GM18499 (cell line): ENCODE results near the gene MAP3K7.
A peak's percentile ranks its signal among the peaks of the same experiment; 100 is the strongest.
"Not testable (repeated sequence)": the region's sequence is repeated elsewhere in the genome, so short reads cannot be mapped to it uniquely, and the experiment has no call there.

Experiments
- ATAC-seq: cut with Tn5 transposase; IDR thresholded peaks from one replicate; pipeline ENCODE4 v1.9.1; 2021; ENCODE audit warnings: moderate number of reproducible peaks; ENCODE audit not compliant: insufficient read depth, unreplicated experiment

The MAP3K7 gene

DNA sequence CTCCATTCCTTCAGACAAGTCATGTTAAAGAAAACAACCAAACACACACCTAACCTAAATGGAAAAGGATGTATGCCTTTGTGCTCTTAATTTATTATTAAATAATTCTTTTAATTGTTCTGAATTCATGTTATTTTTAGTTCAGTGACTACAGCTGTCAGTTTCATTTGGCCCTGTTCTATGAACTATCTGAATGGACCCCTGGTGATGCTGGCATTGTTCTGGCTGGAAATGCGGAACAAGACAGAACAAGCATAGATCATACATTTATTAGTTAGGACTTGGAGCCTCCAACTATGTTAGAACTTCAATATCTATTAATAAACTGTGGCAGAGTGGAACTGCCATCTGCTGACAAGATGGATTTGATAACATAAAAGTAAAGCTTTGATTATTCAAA, 5.7 kb downstream of the MAP3K7 start:
- no peak for ATAC-seq

DNA sequence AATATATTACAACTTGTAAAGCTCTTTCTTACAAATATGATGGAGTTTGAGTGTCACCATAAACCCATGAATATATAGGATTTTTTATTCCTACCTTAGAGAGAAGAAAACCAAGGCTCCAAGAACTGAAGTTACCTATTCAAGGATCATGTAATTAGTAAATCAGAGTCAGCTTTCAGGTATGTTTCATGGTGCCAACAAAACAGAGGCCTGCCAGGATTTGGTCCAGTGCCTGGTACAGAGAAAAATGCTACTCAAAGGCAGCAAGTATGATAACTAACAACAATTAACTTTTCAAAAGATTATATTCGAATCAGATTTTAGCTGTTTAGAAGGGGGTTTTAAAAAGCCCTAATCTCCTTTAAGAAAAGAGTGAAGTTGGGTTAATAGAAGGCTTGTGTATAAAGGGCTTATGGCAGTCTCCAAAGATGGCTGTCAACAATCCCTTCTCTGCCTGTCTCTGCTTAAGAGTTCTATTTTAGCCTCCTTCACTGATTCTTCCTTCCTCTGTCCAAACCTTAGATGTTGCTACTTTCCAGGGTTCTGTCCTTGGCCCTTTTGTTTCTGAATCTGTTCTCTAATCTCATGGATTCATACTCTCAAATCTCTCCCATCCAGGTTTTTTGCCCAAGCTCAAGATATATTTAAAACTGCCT, 7.8 kb downstream of the MAP3K7 start:
- no peak for ATAC-seq

DNA sequence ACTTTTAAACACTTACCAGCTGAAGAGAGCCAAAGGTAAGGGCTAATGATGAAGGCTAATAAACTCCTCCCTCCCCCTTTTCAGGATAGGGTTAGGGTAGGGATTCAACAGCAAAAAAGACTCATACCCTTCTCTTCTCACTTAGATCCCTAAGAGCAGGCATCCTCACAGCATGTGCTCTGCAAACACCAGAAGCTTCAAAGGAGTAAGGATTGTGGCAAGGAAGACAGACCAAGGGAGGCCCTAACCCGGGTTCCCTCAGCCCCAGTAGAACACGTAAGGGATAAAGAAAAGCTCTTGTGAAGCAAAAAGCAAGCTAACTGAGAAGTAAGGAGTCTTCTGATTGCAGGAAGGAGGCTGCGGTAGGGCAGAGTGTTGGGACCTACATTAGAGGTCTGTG, 11.6 kb downstream of the MAP3K7 start:
- ATAC-seq, result no peak

DNA sequence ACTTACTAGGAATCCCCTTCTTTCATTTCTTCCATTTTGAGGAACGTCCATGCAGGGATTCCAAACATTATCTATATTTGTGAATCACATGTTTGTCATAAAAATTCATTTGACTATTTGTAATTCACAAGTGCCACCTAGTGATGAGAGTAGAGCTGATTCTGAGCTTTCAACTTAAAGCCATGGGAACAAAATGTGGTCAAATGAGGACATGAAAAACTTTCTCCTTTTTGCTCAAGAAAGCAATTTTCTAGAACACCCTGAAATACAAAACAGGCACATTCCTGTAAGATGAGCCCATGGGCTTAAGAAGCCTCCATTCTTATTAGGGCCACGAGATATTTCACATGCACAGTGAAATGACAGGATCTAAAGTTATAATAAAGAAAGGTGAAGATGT, 12.3 kb downstream of the MAP3K7 start:
- no peak for ATAC-seq

DNA sequence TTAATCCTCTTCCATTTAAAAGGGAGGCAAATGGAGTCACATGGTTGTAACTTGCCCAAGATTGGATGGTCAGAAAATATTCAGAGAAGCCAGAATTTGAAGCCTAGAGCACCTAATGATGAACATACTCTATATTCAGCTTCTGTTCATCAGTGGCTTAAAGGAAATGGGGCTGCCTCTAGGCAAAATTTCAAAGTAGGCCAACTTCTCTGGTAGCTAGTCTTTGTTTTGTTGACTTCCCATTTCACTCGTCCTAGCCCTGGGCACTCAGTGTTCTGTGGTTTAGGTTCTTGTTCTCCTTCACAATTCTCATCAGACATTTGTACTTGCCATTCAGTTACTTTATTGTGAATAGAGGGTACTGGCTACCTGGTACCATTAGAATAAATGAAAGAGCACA, 13.2 kb downstream of the MAP3K7 start:
- ATAC-seq, result no peak

DNA sequence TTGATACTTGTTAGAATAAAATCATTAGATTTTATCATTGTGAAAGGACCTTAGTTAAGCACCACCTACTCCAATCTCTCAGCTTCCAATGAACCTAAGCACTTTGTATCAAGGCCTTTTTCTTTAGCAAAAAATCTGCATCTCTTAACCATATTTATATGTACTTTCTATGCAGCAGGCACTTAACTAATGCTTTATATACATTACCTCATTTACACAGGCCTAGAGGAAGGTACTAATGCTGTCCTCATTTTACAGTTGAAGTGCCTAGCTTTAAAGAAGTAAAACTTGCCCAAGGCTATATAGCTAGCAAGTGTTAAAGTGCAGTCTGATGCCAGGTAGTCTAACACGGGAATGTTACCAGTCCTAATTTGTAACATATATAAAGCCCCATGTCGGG, 14.0 kb downstream of the MAP3K7 start:
- ATAC-seq, result no peak

DNA sequence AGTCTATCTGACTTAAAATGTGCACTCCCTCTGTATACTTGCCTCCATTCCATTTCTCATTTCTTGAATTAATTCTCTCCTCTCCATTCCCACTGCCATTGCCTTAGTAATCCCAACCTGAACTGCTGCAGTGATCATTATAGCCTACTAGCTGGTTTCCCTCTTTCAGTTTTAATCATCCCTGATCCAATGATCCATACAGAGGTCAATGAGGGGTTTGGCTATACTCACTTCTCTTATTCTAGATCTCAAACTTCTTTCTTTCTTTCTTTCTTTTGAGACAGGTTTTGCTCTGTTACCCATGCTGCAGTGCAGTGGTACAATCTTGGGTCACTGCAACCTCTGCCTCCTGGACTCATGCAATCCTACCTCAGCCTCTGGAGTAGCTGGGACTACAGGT, 17.6 kb downstream of the MAP3K7 start:
- ATAC-seq, result no peak

DNA sequence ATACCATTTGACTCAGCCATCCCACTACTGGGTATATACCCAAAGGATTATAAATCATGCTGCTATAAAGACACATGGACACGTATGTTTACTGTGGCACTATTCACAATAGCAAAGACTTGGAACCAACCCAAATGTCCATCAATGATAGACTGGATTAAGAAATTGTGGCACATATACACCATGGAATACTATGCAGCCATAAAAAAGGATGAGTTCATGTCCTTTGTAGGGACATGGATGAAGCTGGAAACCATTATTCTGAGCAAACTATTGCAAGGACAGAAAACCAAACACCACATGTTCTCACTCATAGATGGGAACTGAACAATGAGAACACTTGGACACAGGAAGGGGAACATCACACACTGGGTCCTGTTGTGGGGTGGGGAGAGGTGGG, 19.2 kb downstream of the MAP3K7 start:
- not testable (repeated sequence) for ATAC-seq

DNA sequence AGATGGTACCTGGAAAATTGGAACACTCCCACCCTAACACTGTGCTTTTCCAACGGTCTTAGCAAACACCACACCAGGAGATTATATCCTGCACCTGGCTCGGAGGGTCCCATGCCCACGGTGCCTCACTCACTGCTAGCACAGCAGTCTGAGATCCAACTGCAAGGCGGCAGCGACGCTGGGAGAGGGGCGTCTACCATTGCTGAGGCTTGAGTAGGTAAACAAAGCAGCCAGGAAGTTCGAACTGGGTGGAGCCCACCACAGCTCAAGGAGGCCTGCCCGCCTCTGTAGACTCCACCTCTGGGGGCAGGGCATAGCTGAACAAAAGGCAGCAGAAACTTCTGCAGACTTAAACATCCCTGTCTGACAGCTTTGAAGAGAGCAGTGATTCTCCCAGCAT, 24.5 kb downstream of the MAP3K7 start:
- not testable (repeated sequence) for ATAC-seq

DNA sequence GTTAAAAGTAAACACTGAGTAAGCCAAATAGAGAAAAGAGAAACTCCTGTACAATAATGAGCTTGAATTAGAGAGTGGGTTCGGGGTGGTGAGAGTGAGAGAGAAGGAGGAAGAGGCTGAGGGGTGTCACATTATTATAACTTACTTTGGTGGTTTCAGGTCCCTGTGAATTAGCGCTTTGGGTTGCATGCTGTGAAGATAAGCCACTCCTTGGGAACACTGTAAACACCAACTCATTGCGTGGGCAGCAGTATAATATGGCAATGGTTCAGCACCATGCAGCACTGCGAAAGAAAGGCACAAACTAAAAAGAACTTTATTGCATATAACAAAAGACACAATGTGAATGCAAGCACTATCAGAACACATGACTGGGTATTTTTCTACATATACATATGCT, 26.9 kb downstream of the MAP3K7 start:
- ATAC-seq, result no peak

DNA sequence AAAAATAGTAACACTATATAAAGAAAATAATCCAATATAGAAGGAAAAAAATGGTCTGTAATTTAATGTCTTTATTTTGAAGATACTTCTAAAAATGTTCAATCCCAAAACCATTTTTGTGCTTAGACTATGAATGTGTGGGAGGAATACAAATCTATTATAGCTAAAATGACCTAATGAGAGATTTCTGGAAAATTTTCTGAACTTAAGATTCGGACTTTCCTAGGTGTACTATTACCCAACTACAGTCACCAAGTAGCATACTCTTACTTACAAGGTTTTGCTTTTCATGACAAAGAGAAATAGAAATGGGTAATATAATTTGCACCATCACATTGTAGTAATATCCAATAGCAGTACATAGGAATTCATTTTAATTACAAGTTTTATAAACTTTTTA, 29.9 kb downstream of the MAP3K7 start:
- no peak for ATAC-seq

DNA sequence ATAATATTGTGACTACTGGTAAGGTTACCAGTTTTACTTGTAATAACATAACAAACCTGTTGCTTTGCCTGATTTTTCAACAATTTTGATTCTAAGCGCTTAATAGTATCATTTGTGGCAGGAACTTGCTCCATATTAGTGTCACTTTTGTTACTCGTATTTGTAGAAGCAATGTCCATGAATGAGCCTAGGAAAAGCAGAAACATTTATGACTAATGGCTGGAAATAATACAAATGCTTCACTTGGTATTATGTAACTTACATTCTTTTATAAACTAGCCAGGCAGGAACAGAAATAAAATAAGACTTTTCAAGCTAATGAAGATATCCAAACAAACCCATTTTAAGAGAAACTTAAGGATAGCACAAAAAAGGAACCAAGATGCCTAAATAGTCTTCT, 38.9 kb downstream of the MAP3K7 start:
- no peak for ATAC-seq

DNA sequence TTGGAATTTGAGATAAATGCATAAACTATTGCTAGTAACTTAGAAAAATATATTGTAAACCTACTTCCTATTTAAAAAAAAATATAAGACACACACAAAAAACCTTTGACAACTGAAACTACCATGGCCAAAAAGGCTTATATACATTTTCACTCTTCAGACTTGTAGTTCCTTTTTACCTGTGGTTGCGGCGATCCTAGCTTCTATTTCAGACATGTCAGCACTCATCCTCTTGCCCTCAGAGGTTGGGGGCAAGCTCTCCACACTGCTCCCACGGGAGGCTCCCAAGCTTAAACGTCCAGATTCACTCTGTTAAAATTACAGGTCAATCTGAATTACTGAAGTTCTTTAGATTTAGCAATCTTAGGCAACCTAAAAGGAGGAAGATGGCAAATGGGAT, 39.8 kb downstream of the MAP3K7 start:
- ATAC-seq, result no peak

DNA sequence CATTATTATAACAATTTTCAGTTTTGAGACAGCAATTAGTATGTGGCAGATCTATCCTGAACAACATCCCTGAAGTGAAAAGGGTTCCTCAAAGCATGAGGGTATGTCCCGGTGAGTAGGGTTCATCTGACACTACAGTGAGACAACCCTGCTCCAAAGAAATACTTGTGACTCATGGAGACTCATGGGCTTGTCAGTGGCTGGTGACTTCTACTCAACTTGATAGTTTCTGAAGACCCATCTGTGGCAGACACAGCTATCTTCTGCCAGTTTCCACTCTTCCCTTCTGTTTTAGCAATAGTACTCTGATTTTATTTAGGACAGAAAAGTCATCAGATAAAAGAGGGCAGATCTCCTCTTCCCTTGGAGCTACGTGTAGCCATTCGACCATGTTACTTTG, 41.4 kb downstream of the MAP3K7 start:
- ATAC-seq, result no peak

DNA sequence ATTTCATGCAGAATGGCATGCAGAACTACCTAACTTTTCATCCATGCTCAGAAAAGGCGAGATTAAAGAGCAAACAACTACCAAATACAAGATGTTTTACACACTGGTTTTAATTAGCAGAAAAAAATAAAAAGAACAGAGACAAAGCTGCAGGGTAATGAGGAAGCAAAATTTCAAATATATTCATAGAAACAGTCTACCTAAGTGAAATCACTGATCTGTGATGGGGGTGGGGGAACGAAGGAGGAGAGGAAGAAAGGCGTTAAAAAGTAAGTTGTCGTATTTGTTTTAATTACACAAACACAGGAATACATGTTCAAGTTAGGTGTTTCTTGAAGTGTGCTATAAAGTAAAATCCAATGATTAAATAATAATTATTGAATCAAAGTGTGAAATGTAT, 42.1 kb downstream of the MAP3K7 start:
- no peak for ATAC-seq

DNA sequence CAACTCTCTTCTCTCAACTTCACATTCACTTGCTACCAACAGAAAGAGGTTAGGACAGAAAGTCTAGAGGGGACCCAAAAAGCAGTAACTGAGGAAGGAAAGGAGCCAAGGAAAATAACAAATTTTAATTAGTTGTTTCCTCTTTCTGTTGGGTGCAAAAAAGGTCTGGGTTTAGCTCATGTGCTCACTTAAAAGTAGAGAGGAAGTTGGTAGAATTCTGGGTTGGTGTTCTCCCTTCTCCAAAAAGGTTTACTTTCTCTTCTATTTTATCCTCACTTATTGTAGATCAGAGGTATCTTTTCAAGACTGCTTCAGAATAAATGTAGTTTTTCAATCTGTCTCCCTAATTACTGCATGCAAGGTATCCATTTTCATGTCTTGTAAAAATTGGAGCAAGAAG, 42.8 kb downstream of the MAP3K7 start:
- ATAC-seq, result no peak

DNA sequence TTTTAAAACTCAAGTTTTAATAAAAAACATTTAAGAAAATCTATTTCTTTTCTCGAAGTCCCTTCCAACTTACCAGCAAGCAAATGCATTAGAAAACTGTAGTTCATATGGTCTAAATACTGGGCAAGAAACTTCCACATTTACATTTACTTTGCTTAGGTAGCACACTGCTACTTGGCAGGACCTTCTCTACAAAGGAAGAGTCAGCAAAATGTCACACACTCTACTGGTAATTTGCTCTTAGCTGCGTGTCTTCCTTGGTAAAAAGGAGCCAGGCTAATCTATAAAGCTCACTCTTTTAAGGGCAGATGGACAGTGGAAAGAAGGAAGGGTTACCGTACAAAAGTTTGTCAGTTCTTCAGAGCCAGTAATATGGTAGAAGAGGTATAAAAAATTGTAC, 45.7 kb downstream of the MAP3K7 start:
- no peak for ATAC-seq

DNA sequence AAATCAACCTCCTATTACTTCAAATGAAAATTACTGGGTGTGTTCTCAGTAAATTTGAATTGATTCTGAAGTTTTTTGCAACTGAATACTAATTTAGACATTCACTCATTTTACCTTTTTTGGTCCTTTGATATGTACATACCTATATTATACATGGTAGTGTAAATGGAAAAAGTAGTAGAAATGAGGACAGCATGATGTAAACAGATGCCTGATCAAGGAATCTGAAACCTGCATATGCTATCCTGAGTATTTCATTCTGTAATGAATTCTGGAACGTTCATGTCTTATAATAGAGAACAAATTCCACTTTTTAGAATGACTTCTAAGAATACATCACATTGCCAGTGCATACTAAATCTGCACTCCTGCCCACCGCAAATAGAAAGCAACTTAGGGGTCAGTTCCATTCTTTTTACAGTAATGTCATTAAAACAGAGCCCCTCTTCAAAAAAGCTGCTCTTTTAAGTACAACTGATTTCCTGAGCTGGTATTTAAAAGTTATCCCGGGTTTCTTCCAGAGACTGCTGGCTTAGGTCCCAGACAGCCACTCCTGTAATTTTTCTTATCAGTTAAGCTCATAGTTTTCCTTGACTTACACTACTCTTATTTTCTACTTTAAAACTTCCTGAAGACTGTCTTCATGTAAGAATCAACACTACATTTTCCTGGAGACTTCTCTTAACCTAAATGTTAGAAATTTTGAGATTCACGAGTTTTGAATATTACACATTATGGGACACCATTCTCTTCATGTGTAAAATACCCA, 48.4 kb downstream of the MAP3K7 start:
- no peak for ATAC-seq

DNA sequence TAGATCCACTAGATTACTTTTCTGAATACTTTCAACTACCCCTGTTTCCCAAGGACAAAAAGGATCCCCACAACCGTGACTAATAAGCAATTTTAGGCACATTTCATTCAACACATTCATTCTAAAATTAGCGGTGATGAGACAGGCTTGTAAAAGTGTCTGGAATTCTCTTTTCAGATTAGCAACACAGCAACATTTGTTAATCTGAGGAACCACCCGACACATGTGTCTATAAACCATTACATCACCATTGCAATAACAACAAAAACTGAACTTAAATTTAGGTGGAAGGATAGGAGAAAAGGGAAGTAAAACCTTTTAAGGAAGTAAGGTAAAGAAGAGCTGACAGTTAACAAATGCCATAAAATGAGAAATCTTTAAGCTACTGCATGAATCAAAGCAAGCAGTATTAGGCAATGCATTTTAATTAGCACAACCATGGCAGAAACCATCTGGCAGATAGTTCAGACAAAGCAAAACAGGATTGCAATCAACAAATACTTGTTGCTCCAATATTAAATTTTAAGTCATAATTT, 49.1 kb downstream of the MAP3K7 start:
- peak; percentile 75 for ATAC-seq

DNA sequence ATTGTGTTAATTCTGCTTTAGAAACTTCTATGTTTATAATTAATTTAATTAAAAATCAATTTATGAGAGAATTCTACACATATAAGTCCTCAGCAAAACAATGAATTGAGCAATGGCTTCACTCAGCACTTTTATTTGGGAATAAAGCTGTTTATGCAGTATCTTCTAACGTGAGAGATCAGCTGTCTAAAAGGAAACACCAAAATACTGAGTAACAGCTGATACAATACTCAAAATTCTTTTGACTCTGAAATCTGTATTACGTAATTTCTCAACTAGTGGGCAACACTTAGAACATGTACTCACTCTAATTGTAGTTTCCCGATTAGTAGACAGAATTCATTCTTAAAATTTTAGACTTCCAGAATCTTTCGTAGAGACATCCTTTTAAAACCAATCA, 49.8 kb downstream of the MAP3K7 start:
- no peak for ATAC-seq

DNA sequence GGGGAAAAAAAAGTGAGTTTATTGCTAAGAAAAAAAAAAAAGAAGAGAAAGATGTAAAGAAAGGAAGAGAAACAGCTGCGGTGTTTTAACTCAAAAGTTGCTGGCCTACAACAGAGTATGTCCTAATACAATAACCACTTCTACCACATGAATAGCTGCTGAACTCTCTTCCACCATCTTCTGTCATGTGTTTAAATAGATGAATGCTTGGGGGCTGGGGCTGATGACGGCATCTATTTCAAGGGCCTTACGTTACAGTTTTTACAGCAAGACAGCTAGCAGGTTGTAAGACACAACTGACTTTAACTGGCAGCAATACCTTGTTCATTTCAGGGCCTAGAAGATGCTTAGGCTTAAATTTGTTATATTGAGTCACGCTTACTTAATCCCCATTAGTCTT, 50.4 kb downstream of the MAP3K7 start:
- ATAC-seq, result no peak
